HepG2 (cell line): ENCODE results near the gene CAMK4. TPM values are rescaled to one million over a fixed set of nuclear protein-coding genes. Genes with fewer than 3 reads are reported as not detected.

Experiments used
- ATAC-seq: fragments of 200-7000 bp; cut with Tn5 transposase; 3 replicates; pipeline ENCODE4 v1.9.1; 2020; ENCODE audit warnings: mild to moderate bottlenecking, moderate library complexity
- BruUV-seq: library from RNA; stranded (reverse); fragments of 400-500 nt; replicated peaks from 2 replicates; lab custom pipeline; 2021; lab: Mats Ljungman, UMichigan
- CTCF ChIA-PET: fragments of 300-600 bp; formaldehyde crosslinking; extraction: SDS; loops from one replicate; lab custom pipeline; 2021; ENCODE audit warnings: low total read pairs, inconsistent platforms, low intra/inter-chr PET ratio; lab: Yijun Ruan, JAX
- POLR2A ChIA-PET: fragments of 350-600 bp; sonication (Branson Sonifier 250); formaldehyde crosslinking; loops from one replicate; lab custom pipeline; 2020; ENCODE audit warnings: antibody characterized with exemption, inconsistent platforms; lab: Yijun Ruan, JAX
- DNase-seq: peaks from one replicate; pipeline ENCODE4 v3.0.0-alpha.2; 2015; ENCODE audit warnings: low spot score
- FAIRE-seq: peaks from 3 replicates; lab custom pipeline; 2011; peaks lifted over from hg19 to GRCh38; lab: Jason Lieb, UNC
- H2AFZ ChIP-seq: one replicate; pipeline ENCODE4 v1.6.1; 2011; ENCODE audit warnings: low read length, inconsistent platforms
- H3K27ac ChIP-seq: fragments of 300-600 bp; 3 replicates; pipeline ENCODE4 v1.8.0; 2011; ENCODE audit warnings: mixed run types, mild to moderate bottlenecking, mixed read lengths, low read length, inconsistent platforms; ENCODE audit not compliant: insufficient read depth; ENCODE audit errors: extremely low read length
- H3K27me3 ChIP-seq, 2 experiments: fragments of 200-600 bp in 1 of 2; 2 replicates in 1 of 2; 3 replicates in 1 of 2; pipeline versions ENCODE4 v1.6.0 to v1.8.0; 2011; ENCODE audit warnings: low read length in 2 of 2, mild to moderate bottlenecking in 2 of 2, moderate library complexity in 2 of 2, inconsistent platforms in 1 of 2; ENCODE audit not compliant: insufficient read depth in 2 of 2, control insufficient read depth in 1 of 2
- H3K36me3 ChIP-seq, 2 experiments: fragments of 200-600 bp in 1 of 2; replicated peaks in 1 of 2; 2 replicates in 1 of 2; 3 replicates in 1 of 2; pipeline versions ENCODE4 v1.5.1 to v1.8.0; 2011; ENCODE audit warnings: low read length in 2 of 2, inconsistent platforms in 1 of 2; ENCODE audit not compliant: insufficient read depth in 2 of 2, control insufficient read depth in 1 of 2
- H3K4me1 ChIP-seq: 2 replicates; pipeline ENCODE4 v1.5.1; 2012; ENCODE audit warnings: low read length, inconsistent platforms; ENCODE audit not compliant: insufficient read depth
- H3K4me2 ChIP-seq: 2 replicates; pipeline ENCODE4 v1.6.0; 2011; ENCODE audit warnings: low read depth, low read length, inconsistent platforms
- H3K4me3 ChIP-seq, 3 experiments: fragments of 200-600 bp in 1 of 3; sonication (generic), shearing (Covaris generic) in 1 of 3; replicated peaks in 1 of 3; 2 replicates each; pipeline ENCODE4 v1.5.1; 2011 to 2016; ENCODE audit warnings: low read length in 3 of 3, inconsistent platforms in 2 of 3, low read depth in 2 of 3, mild to moderate bottlenecking in 2 of 3, control low read depth in 1 of 3, mixed read lengths in 1 of 3; ENCODE audit not compliant: insufficient read depth in 1 of 3
- H3K79me2 ChIP-seq: one replicate; pipeline ENCODE4 v1.6.1; 2011; ENCODE audit warnings: low read length, inconsistent platforms; ENCODE audit not compliant: insufficient read depth
- H3K9ac ChIP-seq: 2 replicates; pipeline ENCODE4 v1.6.0; 2011; ENCODE audit warnings: mild to moderate bottlenecking, low read depth, low read length, inconsistent platforms; ENCODE audit not compliant: insufficient read depth
- H3K9me3 ChIP-seq: 2 replicates; pipeline ENCODE4 v1.5.1; 2012; ENCODE audit warnings: mild to moderate bottlenecking, low read length
- H4K20me1 ChIP-seq: 2 replicates; pipeline ENCODE4 v1.6.0; 2011; ENCODE audit warnings: inconsistent platforms, mild to moderate bottlenecking, low read length, moderate library complexity; ENCODE audit not compliant: insufficient read depth
- ATAD3A ChIP-seq: sonication (generic); formaldehyde crosslinking; IDR thresholded peaks from 2 replicates; pipeline ENCODE4 v1.4.0; 2020; ENCODE audit warnings: missing genetic modification reagents
- CTCF ChIP-seq: sonication (generic); formaldehyde crosslinking; IDR thresholded peaks from 2 replicates; pipeline ENCODE4 v1.5.0; 2020; ENCODE audit warnings: mild to moderate bottlenecking, missing genetic modification reagents, moderate library complexity
- HIVEP1 ChIP-seq: sonication (generic); formaldehyde crosslinking; IDR thresholded peaks from 2 replicates; pipeline ENCODE4 v1.4.0; 2020; ENCODE audit warnings: mild to moderate bottlenecking, missing genetic modification reagents
- POGZ ChIP-seq: sonication (generic); formaldehyde crosslinking; IDR thresholded peaks from 2 replicates; pipeline ENCODE4 v1.4.0; 2020; ENCODE audit warnings: mild to moderate bottlenecking, missing genetic modification reagents
- POLR2AphosphoS5 ChIP-seq: IDR thresholded peaks from 2 replicates; pipeline ENCODE4 v1.6.1; 2012; ENCODE audit warnings: low read depth, low read length
- RORA ChIP-seq: sonication (generic); formaldehyde crosslinking; IDR thresholded peaks from 2 replicates; pipeline ENCODE4 v1.5.0; 2020; ENCODE audit warnings: mild to moderate bottlenecking, missing genetic modification reagents, moderate library complexity
- ZBTB20 ChIP-seq: sonication (generic); formaldehyde crosslinking; IDR thresholded peaks from 2 replicates; pipeline ENCODE4 v1.8.1; 2023; ENCODE audit warnings: missing genetic modification reagents, low read depth, mild to moderate bottlenecking, borderline replicate concordance
- ZNF761 ChIP-seq: sonication (generic); formaldehyde crosslinking; conservative IDR thresholded peaks from 2 replicates; pipeline ENCODE4 v1.4.0; 2020; ENCODE audit warnings: mild to moderate bottlenecking, missing genetic modification reagents
- WGBS: methylation state at CpG from one replicate; pipeline ENCODE4 v1.1.6; 2017; ENCODE audit warnings: low lambda C conversion rate; 5-methylcytosine and 5-hydroxymethylcytosine counted together
- in situ Hi-C: cut with HindIII; loops from 2 replicates; pipeline ENCODE4 v1.10.0; 2017; ENCODE audit warnings: low pct_unique_long_range_greater_than_20kb; ENCODE audit not compliant: extremely low pct_ligation_motif_present
- intact Hi-C: fragments of 100-400 bp; cut with micrococcal nuclease; formaldehyde crosslinking; loops from one replicate; pipeline ENCODE4 v1.10.0; 2022; ENCODE audit not compliant: unreplicated experiment
- polyA plus RNA-seq, 8 experiments: library from polyadenylated mRNA; depleted of rRNA in 3 of 8; stranded (reverse) in 7 of 8; unstranded in 1 of 8; fragments of >200 nt; fragmentation: Illumina TruSeq in 4 of 8; extraction: Trizol in 4 of 8; gene quantifications; 2 replicates each; pipeline versions ENCODE4 v1.2.1 to v1.2.3, GENCODE V29; 2011 to 2016; ENCODE audit warnings: low read depth in 4 of 8, missing spikeins in 1 of 8, mixed read lengths in 1 of 8; ENCODE audit not compliant: insufficient read depth in 1 of 8
- total RNA-seq, 5 experiments: library from RNA; depleted of rRNA; stranded (reverse); fragments of >200 nt; fragmentation: Illumina TruSeq; extraction: Trizol; gene quantifications; 2 replicates each; pipeline ENCODE4 v1.2.3, GENCODE V29; 2016; ENCODE audit warnings: low read depth in 1 of 5
- TF ChIP-seq, protein P1 (sequence below): sonication (generic); formaldehyde crosslinking; conservative IDR thresholded peaks from 2 replicates; pipeline ENCODE4 v1.8.0; 2022; ENCODE audit warnings: missing genetic modification reagents
- TF ChIP-seq, protein P2 (sequence below): sonication (generic); formaldehyde crosslinking; IDR thresholded peaks from 2 replicates; pipeline ENCODE4 v1.5.0; 2020; ENCODE audit warnings: mild to moderate bottlenecking, missing genetic modification reagents

Gene CAMK4
- total and polyA plus RNA-seq, 2 of the 13 experiments (the other 11 are each of a cell fraction or from before 2014, with no cell fraction given) = not detected

DNA sequence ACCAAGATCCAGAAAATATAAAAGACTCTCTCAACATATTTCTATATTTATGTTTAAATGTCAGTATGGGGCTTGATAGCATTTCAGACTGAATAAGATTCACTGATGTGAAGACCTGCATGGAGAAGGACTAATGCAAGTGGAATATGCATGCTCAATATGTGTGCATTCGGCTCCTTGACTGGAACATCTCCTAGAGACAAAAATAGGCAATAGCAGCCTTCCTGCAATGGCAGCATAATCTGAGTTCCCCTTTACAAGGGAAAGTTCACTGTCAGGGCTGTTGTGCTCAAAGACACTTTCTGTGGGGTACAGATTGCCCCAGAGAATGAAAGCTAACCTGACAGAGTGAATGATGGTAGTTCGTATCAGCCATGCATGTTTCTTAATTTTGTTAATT lies 245.7 kb downstream of the CAMK4 start:
- TF ChIP-seq POGZ (CRISPR knock-in tag) (no peak), CTCF (CRISPR knock-in tag) (0 out of 2 replicates have a peak, but pooled peaks have one; percentile 8)
- WGBS = 0% methylated on average over 2 of the region's 2 CpGs
- Histone ChIP-seq H3K79me2 (no peaks in the 10 kb centered on the region), H3K36me3 (no peaks in the 10 kb centered on the region), H3K9me3 (no peaks in the 10 kb centered on the region), H2AFZ (no peak overlapping the region), H4K20me1 (no peaks in the 10 kb centered on the region), H3K27me3 (no peaks in the 10 kb centered on the region), H3K27ac (no peak overlapping the region), H3K9ac (no peak overlapping the region), H3K4me2 (no peak overlapping the region), H3K4me3 (no peak overlapping the region), H3K4me1 (no peaks in the 10 kb centered on the region)
- intact Hi-C loops (no loop called here), in situ Hi-C loops (no loop called here)
- DNase-seq (no peak), FAIRE-seq (no peak), ATAC-seq (no peak)
- no TSS peak for BruUV-seq
- ChIA-PET CTCF (no interaction called here), POLR2A (no interaction called here)

DNA sequence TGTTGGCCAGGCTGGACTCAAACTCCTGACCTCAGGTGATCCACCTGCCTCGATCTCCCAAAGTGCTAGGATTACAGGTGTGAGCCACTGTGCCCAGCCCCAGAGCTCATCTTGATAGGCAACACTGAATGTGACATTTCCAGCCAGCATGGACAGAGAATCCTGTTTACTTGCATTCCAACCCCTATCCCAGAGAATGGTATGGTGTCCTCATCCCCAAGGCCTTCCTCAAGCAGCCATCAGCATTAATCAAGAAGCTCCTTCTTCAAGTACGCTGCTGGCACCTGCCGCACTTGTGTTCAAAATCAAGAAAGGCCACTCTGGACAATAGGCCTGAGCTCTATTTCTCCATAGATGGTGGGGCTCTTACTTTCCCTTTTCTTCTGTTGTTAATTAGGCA lies 247.9 kb downstream of the CAMK4 start:
- CTCF ChIA-PET = no interaction called here

More for the DNA sequence above, 247.9 kb downstream of the CAMK4 start:
- POLR2A ChIA-PET = no interaction called here
- FAIRE-seq (no peak), DNase-seq (no peak), ATAC-seq (no peak)
- no TSS peak for BruUV-seq
- in situ Hi-C loops (no loop called here), intact Hi-C loops (no loop called here)
- Histone ChIP-seq H3K9me3 (no peaks in the 10 kb centered on the region), H3K27ac (no peak overlapping the region), H3K9ac (no peak overlapping the region), H2AFZ (no peak overlapping the region), H3K36me3 (no peaks in the 10 kb centered on the region), H3K4me3 (no peak overlapping the region), H3K27me3 (no peaks in the 10 kb centered on the region), H4K20me1 (no peaks in the 10 kb centered on the region), H3K4me2 (no peak overlapping the region), H3K79me2 (no peaks in the 10 kb centered on the region), H3K4me1 (no peaks in the 10 kb centered on the region)
- TF ChIP-seq ATAD3A (CRISPR knock-in tag) = no peak
- TF ChIP-seq, protein P1, sequence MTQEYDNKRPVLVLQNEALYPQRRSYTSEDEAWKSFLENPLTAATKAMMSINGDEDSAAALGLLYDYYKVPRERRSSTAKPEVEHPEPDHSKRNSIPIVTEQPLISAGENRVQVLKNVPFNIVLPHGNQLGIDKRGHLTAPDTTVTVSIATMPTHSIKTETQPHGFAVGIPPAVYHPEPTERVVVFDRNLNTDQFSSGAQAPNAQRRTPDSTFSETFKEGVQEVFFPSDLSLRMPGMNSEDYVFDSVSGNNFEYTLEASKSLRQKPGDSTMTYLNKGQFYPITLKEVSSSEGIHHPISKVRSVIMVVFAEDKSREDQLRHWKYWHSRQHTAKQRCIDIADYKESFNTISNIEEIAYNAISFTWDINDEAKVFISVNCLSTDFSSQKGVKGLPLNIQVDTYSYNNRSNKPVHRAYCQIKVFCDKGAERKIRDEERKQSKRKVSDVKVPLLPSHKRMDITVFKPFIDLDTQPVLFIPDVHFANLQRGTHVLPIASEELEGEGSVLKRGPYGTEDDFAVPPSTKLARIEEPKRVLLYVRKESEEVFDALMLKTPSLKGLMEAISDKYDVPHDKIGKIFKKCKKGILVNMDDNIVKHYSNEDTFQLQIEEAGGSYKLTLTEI (CRISPR knock-in tag) = no peak
- TF ChIP-seq, protein P2, sequence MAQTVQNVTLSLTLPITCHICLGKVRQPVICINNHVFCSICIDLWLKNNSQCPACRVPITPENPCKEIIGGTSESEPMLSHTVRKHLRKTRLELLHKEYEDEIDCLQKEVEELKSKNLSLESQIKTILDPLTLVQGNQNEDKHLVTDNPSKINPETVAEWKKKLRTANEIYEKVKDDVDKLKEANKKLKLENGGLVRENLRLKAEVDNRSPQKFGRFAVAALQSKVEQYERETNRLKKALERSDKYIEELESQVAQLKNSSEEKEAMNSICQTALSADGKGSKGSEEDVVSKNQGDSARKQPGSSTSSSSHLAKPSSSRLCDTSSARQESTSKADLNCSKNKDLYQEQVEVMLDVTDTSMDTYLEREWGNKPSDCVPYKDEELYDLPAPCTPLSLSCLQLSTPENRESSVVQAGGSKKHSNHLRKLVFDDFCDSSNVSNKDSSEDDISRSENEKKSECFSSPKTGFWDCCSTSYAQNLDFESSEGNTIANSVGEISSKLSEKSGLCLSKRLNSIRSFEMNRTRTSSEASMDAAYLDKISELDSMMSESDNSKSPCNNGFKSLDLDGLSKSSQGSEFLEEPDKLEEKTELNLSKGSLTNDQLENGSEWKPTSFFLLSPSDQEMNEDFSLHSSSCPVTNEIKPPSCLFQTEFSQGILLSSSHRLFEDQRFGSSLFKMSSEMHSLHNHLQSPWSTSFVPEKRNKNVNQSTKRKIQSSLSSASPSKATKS = no peak
- no peak for TF ChIP-seq ZNF761 (CRISPR knock-in tag)
- TF ChIP-seq HIVEP1 (CRISPR knock-in tag) = no peak
- no peak for TF ChIP-seq POLR2AphosphoS5
- no peak for TF ChIP-seq RORA
- TF ChIP-seq ZBTB20 (CRISPR knock-in tag) = no peak
- 56% methylated on average over 3 of the region's 3 CpGs for WGBS
